ENCODE results near the gene ZFP64.

Gene ZFP64

DNA sequence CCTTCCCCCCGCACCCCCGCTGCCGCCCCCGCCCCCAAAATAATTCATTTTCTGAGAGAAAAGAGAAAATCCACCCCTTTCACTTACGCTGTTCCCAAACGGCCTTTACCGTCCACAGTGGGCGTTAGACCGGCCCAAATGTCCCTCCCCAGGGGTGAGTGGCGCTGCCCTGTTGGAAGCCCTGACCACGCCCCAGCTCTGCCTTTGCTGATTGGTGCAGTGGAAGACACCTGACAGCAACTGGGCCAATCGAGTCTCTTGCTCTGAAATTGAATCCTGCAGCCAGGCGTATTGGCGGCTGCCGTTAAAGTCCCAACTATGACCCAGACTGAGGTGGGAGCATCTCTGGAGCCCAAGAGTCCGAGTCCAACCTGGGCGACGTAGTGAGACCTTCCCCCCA is 15.7 kb downstream of the ZFP64 start:
- ChIA-PET POLR2A (no interaction called here), CTCF (no interaction called here)
- TF ChIP-seq ZNF514 (tag by site-specific recombination; IDR thresholded peaks at IDR 0.05) (no peak), ZNF221 (tag by site-specific recombination; IDR thresholded peaks at IDR 0.05; ENCODE audit: borderline replicate concordance) (no peak), ZNF292 (tag by site-specific recombination; IDR thresholded peaks at IDR 0.05; ENCODE audit: borderline replicate concordance, low read depth) (no peak), ZNF654 (tag by site-specific recombination; IDR thresholded peaks at IDR 0.05; ENCODE audit: low read depth) (no peak), ZNF350 (tag by site-specific recombination; IDR thresholded peaks at IDR 0.05) (no peak), ZNF132 (tag by site-specific recombination; IDR thresholded peaks at IDR 0.05; ENCODE audit: borderline replicate concordance) (no peak), ZNF155 (tag by site-specific recombination; IDR thresholded peaks at IDR 0.05) (no peak), ZNF791 (tag by site-specific recombination; IDR thresholded peaks at IDR 0.05) (no peak), ZNF785 (tag by site-specific recombination; IDR thresholded peaks at IDR 0.05) (no peak), ZNF239 (tag by site-specific recombination; IDR thresholded peaks at IDR 0.05) (no peak), ZNF843 (tag by site-specific recombination; IDR thresholded peaks at IDR 0.05) (no peak), ZFP37 (tag by site-specific recombination; IDR thresholded peaks at IDR 0.05) (no peak), ZNF112 (tag by site-specific recombination; IDR thresholded peaks at IDR 0.05) (no peak)
- TF ChIP-seq, protein P1, sequence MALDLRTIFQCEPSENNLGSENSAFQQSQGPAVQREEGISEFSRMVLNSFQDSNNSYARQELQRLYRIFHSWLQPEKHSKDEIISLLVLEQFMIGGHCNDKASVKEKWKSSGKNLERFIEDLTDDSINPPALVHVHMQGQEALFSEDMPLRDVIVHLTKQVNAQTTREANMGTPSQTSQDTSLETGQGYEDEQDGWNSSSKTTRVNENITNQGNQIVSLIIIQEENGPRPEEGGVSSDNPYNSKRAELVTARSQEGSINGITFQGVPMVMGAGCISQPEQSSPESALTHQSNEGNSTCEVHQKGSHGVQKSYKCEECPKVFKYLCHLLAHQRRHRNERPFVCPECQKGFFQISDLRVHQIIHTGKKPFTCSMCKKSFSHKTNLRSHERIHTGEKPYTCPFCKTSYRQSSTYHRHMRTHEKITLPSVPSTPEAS (tag by site-specific recombination; IDR thresholded peaks at IDR 0.05) = no peak
- TF ChIP-seq, protein P2, sequence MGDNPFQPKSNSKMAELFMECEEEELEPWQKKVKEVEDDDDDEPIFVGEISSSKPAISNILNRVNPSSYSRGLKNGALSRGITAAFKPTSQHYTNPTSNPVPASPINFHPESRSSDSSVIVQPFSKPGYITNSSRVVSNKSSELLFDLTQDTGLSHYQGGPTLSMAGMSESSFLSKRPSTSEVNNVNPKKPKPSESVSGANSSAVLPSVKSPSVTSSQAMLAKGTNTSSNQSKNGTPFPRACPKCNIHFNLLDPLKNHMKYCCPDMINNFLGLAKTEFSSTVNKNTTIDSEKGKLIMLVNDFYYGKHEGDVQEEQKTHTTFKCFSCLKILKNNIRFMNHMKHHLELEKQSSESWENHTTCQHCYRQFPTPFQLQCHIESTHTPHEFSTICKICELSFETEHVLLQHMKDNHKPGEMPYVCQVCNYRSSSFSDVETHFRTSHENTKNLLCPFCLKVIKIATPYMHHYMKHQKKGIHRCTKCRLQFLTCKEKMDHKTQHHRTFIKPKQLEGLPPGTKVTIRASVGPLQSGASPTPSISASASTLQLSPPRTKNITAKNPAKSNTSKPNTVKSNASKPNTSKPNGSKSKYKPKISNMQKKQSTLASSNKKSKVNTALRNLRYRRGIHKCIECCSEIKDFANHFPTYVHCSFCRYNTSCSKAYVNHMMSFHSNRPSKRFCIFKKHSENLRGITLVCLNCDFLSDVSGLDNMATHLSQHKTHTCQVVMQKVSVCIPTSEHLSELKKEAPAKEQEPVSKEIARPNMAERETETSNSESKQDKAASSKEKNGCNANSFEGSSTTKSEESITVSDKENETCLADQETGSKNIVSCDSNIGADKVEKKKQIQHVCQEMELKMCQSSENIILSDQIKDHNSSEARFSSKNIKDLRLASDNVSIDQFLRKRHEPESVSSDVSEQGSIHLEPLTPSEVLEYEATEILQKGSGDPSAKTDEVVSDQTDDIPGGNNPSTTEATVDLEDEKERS (tag by site-specific recombination; IDR thresholded peaks at IDR 0.05) = no peak
- TF ChIP-seq, protein P3, sequence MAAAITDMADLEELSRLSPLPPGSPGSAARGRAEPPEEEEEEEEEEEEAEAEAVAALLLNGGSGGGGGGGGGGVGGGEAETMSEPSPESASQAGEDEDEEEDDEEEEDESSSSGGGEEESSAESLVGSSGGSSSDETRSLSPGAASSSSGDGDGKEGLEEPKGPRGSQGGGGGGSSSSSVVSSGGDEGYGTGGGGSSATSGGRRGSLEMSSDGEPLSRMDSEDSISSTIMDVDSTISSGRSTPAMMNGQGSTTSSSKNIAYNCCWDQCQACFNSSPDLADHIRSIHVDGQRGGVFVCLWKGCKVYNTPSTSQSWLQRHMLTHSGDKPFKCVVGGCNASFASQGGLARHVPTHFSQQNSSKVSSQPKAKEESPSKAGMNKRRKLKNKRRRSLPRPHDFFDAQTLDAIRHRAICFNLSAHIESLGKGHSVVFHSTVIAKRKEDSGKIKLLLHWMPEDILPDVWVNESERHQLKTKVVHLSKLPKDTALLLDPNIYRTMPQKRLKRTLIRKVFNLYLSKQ (tag by site-specific recombination; IDR thresholded peaks at IDR 0.05; ENCODE audit: borderline replicate concordance) = no peak
- TF ChIP-seq, protein P4, sequence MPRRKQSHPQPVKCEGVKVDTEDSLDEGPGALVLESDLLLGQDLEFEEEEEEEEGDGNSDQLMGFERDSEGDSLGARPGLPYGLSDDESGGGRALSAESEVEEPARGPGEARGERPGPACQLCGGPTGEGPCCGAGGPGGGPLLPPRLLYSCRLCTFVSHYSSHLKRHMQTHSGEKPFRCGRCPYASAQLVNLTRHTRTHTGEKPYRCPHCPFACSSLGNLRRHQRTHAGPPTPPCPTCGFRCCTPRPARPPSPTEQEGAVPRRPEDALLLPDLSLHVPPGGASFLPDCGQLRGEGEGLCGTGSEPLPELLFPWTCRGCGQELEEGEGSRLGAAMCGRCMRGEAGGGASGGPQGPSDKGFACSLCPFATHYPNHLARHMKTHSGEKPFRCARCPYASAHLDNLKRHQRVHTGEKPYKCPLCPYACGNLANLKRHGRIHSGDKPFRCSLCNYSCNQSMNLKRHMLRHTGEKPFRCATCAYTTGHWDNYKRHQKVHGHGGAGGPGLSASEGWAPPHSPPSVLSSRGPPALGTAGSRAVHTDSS (tag by site-specific recombination; IDR thresholded peaks at IDR 0.05) = no peak

DNA sequence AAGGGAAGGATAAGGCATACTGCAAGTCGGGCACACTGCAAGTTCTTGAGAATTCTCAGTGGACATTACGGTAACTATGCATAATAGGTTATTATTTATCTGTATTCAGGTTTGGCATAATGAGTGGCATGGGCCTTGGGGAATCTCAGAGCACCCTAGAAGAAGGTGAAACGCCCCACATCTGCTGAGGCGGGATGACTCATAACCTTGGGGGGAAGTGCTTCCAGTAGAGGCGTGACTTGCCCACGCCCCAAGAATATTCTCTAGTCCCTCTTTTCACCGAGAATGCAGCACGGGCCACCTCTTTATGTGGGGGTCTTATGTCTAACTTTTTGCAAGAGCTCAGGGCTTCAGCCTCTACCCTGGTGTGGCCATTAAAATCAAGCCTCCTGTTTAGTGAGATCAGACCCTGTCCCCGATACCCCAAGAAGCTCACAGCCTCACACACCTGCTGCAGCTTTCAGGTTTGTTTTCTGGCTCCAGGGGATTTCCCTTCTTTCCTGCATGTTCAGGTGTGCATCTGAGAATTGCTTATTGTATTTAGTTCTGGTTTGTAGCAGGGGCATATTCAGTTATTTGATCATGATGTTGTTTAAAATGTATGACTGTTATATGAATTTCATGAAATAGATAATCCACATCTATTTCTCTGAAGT is 19.1 kb downstream of the ZFP64 start:
- ChIA-PET CTCF (interaction anchor here (0.6 to 2.0 kb wide), 2 partner anchors 22 to 531 kb away, joined by 7 to 9 read pairs; no protein-coding TSS in a partner anchor), POLR2A (no interaction called here)
- Histone ChIP-seq H3K36me3 (ENCODE audit: control insufficient read depth in 2 of 2, insufficient read depth in 1 of 2, low read length in 2 of 2) (peaks cover 12 to 37% of the 10 kb centered on the region in 2 experiments; a peak in 2 of 3 replicates), H3K9me3 (ENCODE audit: control insufficient read depth, insufficient read depth, low read depth, low read length) (no peaks in the 10 kb centered on the region), H3K27ac (ENCODE audit: extremely low read depth, low read depth, low read length) (no peak overlapping the region), H3K4me1 (ENCODE audit: control insufficient read depth, insufficient read depth, low read length) (no peaks in the 10 kb centered on the region), H3K4me3 (ENCODE audit: low read depth, low read length) (no peak overlapping the region)
- TF ChIP-seq, protein P3 (tag by site-specific recombination; IDR thresholded peaks at IDR 0.05; ENCODE audit: borderline replicate concordance) = no peak
- TF ChIP-seq GLIS2 (tag by site-specific recombination; IDR thresholded peaks at IDR 0.05) (no peak), MYNN (tag by site-specific recombination; IDR thresholded peaks at IDR 0.05; ENCODE audit: borderline replicate concordance) (no peak), MEIS1 (CRISPR knock-in tag; IDR thresholded peaks at IDR 0.05; ENCODE audit: borderline replicate concordance) (no peak), ZNF621 (tag by site-specific recombination; IDR thresholded peaks at IDR 0.05) (no peak), GLI2 (tag by site-specific recombination; IDR thresholded peaks at IDR 0.05; ENCODE audit: borderline replicate concordance, low read depth) (no peak), HOXD13 (CRISPR knock-in tag; IDR thresholded peaks at IDR 0.05; ENCODE audit: borderline replicate concordance) (no peak), ZNF561 (tag by site-specific recombination; IDR thresholded peaks at IDR 0.05; ENCODE audit: borderline replicate concordance) (no peak)
- TF ChIP-seq, protein P5, sequence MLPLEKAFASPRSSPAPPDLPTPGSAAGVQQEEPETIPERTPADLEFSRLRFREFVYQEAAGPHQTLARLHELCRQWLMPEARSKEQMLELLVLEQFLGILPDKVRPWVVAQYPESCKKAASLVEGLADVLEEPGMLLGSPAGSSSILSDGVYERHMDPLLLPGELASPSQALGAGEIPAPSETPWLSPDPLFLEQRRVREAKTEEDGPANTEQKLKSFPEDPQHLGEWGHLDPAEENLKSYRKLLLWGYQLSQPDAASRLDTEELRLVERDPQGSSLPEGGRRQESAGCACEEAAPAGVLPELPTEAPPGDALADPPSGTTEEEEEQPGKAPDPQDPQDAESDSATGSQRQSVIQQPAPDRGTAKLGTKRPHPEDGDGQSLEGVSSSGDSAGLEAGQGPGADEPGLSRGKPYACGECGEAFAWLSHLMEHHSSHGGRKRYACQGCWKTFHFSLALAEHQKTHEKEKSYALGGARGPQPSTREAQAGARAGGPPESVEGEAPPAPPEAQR (tag by site-specific recombination; IDR thresholded peaks at IDR 0.05) = no peak

More for the DNA sequence above, 15.7 kb downstream of the ZFP64 start:
- Histone ChIP-seq H3K4me3 (ENCODE audit: low read depth, low read length) (no peak overlapping the region), H3K4me1 (ENCODE audit: control insufficient read depth, insufficient read depth, low read length) (no peaks in the 10 kb centered on the region), H3K36me3 (ENCODE audit: control insufficient read depth in 2 of 2, insufficient read depth in 1 of 2, low read length in 2 of 2) (peaks cover 12 to 29% of the 10 kb centered on the region in 2 experiments; a peak in 2 of 3 replicates), H3K9me3 (ENCODE audit: control insufficient read depth, insufficient read depth, low read depth, low read length) (no peaks in the 10 kb centered on the region), H3K27ac (ENCODE audit: extremely low read depth, low read depth, low read length) (no peak overlapping the region)

Measured in HEK293 (cell line).